ENCODE results near the gene CLEC17A. TPM values are rescaled to one million over a fixed set of nuclear protein-coding genes. Genes with fewer than 3 reads are reported as not detected.

Gene CLEC17A
- total RNA-seq, 2 experiments from 2014 or later = 27.4 to 51.1 TPM

DNA sequence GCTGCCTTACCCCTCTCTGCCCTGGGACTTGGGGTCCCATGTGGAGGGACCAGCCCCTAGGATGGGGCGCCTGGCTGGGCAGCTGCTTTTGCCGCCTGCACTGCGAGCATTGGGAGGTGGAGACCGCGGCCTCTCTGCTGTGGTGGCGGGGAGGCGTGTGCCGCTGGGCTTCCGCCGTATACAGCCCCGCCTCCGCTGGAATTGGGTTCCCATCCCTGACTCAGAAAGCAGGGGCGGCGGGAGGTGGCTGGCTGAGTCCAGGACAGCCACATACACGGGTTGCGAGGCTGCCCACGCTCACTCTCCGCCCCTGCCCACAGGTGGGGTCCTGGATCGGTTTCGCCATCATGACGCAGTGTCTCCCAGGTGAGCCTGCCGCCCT, 17.6 kb upstream of the CLEC17A start:
- CTCF ChIA-PET (ENCODE audit: unreplicated experiment) = no interaction called here

DNA sequence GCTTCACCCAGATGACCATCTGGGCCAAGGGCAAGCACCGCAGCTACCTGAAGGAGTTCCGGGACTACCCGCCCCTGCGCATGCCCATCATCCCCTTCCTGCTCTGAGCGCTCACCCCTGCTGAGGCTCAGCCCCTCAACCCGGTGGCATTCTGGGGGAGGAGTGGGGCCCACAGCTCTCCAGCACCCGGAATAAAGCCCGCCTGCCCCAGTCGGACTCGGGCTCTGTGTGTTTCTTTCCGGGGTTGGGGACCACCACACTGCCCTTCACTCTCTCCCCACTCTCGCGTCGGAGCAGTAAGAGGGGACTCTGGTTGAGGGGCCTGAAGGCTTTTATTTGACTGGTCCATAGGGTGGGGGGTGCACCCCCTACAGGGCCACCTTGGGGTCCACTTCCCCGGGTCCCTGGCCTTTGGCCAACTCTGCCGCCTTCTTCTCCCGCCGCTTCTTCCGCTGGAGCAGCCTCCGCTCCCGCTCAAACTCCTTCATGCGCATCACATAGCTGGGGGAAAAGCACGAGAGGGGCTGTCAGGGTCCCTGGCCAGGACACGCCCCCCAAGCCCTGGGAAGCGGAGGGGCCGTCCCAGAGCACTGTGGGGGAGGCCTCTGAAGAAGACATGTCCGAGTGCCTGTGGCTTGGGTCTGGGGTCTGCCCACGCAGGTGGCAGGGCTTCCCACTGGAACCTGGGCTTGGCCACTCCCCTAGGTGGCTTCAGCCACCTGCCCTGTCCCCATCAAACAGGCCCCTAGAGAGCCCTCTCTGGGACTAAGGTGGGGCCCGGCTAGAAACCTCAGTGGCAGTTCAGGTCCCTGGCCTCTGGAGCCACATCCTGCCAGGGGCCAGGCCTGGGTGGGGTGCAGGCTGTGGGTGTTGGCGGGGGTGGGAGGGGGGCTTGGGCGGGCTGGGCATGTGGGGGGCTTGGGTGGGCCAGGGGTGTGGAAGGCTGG, 16.8 kb upstream of the CLEC17A start:
- no peak for TF ChIP-seq EZH2phosphoT487 (IDR thresholded peaks at IDR 0.05; ENCODE audit: borderline replicate concordance, low read depth, low read length)
- TF ChIP-seq, protein P1, sequence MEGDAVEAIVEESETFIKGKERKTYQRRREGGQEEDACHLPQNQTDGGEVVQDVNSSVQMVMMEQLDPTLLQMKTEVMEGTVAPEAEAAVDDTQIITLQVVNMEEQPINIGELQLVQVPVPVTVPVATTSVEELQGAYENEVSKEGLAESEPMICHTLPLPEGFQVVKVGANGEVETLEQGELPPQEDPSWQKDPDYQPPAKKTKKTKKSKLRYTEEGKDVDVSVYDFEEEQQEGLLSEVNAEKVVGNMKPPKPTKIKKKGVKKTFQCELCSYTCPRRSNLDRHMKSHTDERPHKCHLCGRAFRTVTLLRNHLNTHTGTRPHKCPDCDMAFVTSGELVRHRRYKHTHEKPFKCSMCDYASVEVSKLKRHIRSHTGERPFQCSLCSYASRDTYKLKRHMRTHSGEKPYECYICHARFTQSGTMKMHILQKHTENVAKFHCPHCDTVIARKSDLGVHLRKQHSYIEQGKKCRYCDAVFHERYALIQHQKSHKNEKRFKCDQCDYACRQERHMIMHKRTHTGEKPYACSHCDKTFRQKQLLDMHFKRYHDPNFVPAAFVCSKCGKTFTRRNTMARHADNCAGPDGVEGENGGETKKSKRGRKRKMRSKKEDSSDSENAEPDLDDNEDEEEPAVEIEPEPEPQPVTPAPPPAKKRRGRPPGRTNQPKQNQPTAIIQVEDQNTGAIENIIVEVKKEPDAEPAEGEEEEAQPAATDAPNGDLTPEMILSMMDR (conservative IDR thresholded peaks at IDR 0.05; ENCODE audit: low read length) = no peak
- CTCF ChIA-PET (ENCODE audit: unreplicated experiment) = no interaction called here
- Histone ChIP-seq H3K36me3 (ENCODE audit: insufficient read depth, low read length) (peaks cover 58% of the 10 kb centered on the region), H3K4me2 (ENCODE audit: low read length) (no peak overlapping the region), H3K27ac (ENCODE audit: low read depth, low read length, poor library complexity, severe bottlenecking) (no peak overlapping the region), H3K9me2 (ENCODE audit: insufficient read depth, low read length) (no peaks in the 10 kb centered on the region), H3K9me3 (ENCODE audit: low read length) (no peaks in the 10 kb centered on the region), H3K4me1 (ENCODE audit: insufficient read depth, low read length, poor library complexity, severe bottlenecking) (peaks cover 11% of the 10 kb centered on the region), H4K20me1 (ENCODE audit: insufficient read depth, low read length) (peaks cover 4% of the 10 kb centered on the region; the same call in 1 of the 2 replicates), H3K79me2 (ENCODE audit: insufficient read depth, low read depth, low read length) (peaks cover 14% of the 10 kb centered on the region), H3K4me3 (ENCODE audit: low read depth, low read length, poor library complexity, severe bottlenecking) (no peak overlapping the region), H2AFZ (ENCODE audit: low read length) (no peak overlapping the region)
- BruUV-seq (replicated peaks) = no TSS peak
- intact Hi-C loops (cut with micrococcal nuclease; ENCODE audit: unreplicated experiment) = no loop called here
- POLR2A ChIA-PET = no interaction called here
- DNase-seq (ENCODE audit: low spot score) = no peak

More for the DNA sequence above, 17.6 kb upstream of the CLEC17A start:
- no peaks in the 10 kb centered on the region for H3K9me2 ChIP-seq (ENCODE audit: insufficient read depth, low read length)
- POLR2A ChIA-PET = no interaction called here
- no peaks in the 10 kb centered on the region for H4K20me1 ChIP-seq (ENCODE audit: insufficient read depth, low read length)
- DNase-seq (ENCODE audit: low spot score) = no peak
- intact Hi-C loops (cut with micrococcal nuclease; ENCODE audit: unreplicated experiment) = no loop called here
- no peak overlapping the region for H3K27ac ChIP-seq (ENCODE audit: low read depth, low read length, poor library complexity, severe bottlenecking)
- H3K4me1 ChIP-seq (ENCODE audit: insufficient read depth, low read length, poor library complexity, severe bottlenecking) = peaks cover 5% of the 10 kb centered on the region
- no peaks in the 10 kb centered on the region for H3K9me3 ChIP-seq (ENCODE audit: low read length)
- H3K4me2 ChIP-seq (ENCODE audit: low read length) = no peak overlapping the region
- BruUV-seq (replicated peaks) = no TSS peak
- H3K79me2 ChIP-seq (ENCODE audit: insufficient read depth, low read depth, low read length) = peaks cover 7% of the 10 kb centered on the region; the same call in 1 of the 2 replicates
- no peak for TF ChIP-seq EZH2phosphoT487 (IDR thresholded peaks at IDR 0.05; ENCODE audit: borderline replicate concordance, low read depth, low read length)
- TF ChIP-seq, protein P1 (conservative IDR thresholded peaks at IDR 0.05; ENCODE audit: low read length) = no peak
- peaks cover 58% of the 10 kb centered on the region for H3K36me3 ChIP-seq (ENCODE audit: insufficient read depth, low read length)
- H2AFZ ChIP-seq (ENCODE audit: low read length) = no peak overlapping the region
- H3K4me3 ChIP-seq (ENCODE audit: low read depth, low read length, poor library complexity, severe bottlenecking) = no peak overlapping the region

DNA sequence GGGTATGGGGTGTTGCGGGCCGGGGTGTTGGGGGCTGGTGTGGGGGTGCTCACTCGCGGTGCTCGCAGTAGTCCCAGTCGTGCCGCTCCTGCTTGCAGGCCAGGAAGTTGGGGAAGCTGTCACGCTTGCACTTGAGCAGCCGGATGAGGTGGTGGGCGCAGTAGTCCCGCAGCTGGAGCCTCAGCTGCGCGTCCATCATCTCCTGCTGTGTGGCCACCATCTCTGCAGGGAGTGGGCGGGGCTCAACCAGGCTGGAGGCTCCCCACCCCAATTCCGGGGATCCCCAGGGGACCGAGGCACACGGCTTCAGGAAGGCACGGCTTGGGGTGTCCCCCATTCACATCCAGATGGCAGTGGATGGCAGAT, 16.2 kb upstream of the CLEC17A start:
- CTCF ChIA-PET (ENCODE audit: unreplicated experiment) = no interaction called here
- POLR2A ChIA-PET = no interaction called here
- no peak overlapping the region for H3K4me2 ChIP-seq (ENCODE audit: low read length)
- peaks cover 4% of the 10 kb centered on the region; the same call in 1 of the 2 replicates for H4K20me1 ChIP-seq (ENCODE audit: insufficient read depth, low read length)
- BruUV-seq (replicated peaks) = no TSS peak
- H3K9me3 ChIP-seq (ENCODE audit: low read length) = no peaks in the 10 kb centered on the region
- H3K4me3 ChIP-seq (ENCODE audit: low read depth, low read length, poor library complexity, severe bottlenecking) = no peak overlapping the region
- no peak for TF ChIP-seq EZH2phosphoT487 (IDR thresholded peaks at IDR 0.05; ENCODE audit: borderline replicate concordance, low read depth, low read length)
- TF ChIP-seq, protein P1 (conservative IDR thresholded peaks at IDR 0.05; ENCODE audit: low read length) = no peak
- peaks cover 55% of the 10 kb centered on the region for H3K36me3 ChIP-seq (ENCODE audit: insufficient read depth, low read length)
- no peak overlapping the region for H2AFZ ChIP-seq (ENCODE audit: low read length)
- peaks cover 14% of the 10 kb centered on the region for H3K4me1 ChIP-seq (ENCODE audit: insufficient read depth, low read length, poor library complexity, severe bottlenecking)
- DNase-seq (ENCODE audit: low spot score) = no peak
- H3K79me2 ChIP-seq (ENCODE audit: insufficient read depth, low read depth, low read length) = peaks cover 16% of the 10 kb centered on the region
- intact Hi-C loops (cut with micrococcal nuclease; ENCODE audit: unreplicated experiment) = no loop called here
- H3K27ac ChIP-seq (ENCODE audit: low read depth, low read length, poor library complexity, severe bottlenecking) = no peak overlapping the region
- no peaks in the 10 kb centered on the region for H3K9me2 ChIP-seq (ENCODE audit: insufficient read depth, low read length)

Data from OCI-LY7 (cell line).